ENCODE results near the gene SBF1. TPM values are rescaled to one million over a fixed set of nuclear protein-coding genes. Genes with fewer than 3 reads are reported as not detected.

SBF1 gene
- total and polyA plus RNA-seq, 2 of the 13 experiments (the other 11 are each of a cell fraction or from before 2014, with no cell fraction given), result 31.7 to 40.9 TPM

GRCh38 chr22:50396751-50397370 lies 78.0 kb downstream of the SBF1 start (continued):
- TF ChIP-seq ZNF138 (CRISPR knock-in tag; IDR thresholded peaks at IDR 0.05; ENCODE audit: low read depth) (no peak), YEATS4 (CRISPR knock-in tag; IDR thresholded peaks at IDR 0.05; ENCODE audit: borderline replicate concordance) (peak; percentile 60; the same call in 1 of the 2 replicates), ZNF281 (CRISPR knock-in tag; IDR thresholded peaks at IDR 0.05; ENCODE audit: borderline replicate concordance) (peak; percentile 82), SETDB1 (CRISPR knock-in tag; IDR thresholded peaks at IDR 0.05; ENCODE audit: borderline replicate concordance) (no peak), ZNF143 (CRISPR knock-in tag; IDR thresholded peaks at IDR 0.05) (no peak), MEF2D (CRISPR knock-in tag; IDR thresholded peaks at IDR 0.05) (peak; percentile 94), SMARCE1 (IDR thresholded peaks at IDR 0.05; ENCODE audit: borderline replicate concordance) (no peak), IRF2 (CRISPR knock-in tag; IDR thresholded peaks at IDR 0.05) (peak; percentile 83), THAP7 (CRISPR knock-in tag; IDR thresholded peaks at IDR 0.05) (no peak), KDM6A (CRISPR knock-in tag; IDR thresholded peaks at IDR 0.05; ENCODE audit: low read depth) (peak; percentile 95), ZBTB2 (CRISPR knock-in tag; IDR thresholded peaks at IDR 0.05; ENCODE audit: low read depth) (no peak), PRDM10 (CRISPR knock-in tag; IDR thresholded peaks at IDR 0.05; ENCODE audit: low read depth) (peak; percentile 57; the same call in 1 of the 2 replicates), HCFC1 (IDR thresholded peaks at IDR 0.05; ENCODE audit: low read depth, low read length) (no peak), HOXA9 (CRISPR knock-in tag; IDR thresholded peaks at IDR 0.05; ENCODE audit: borderline replicate concordance) (no peak), XBP1 (CRISPR knock-in tag; IDR thresholded peaks at IDR 0.05) (no peak), SKIL (CRISPR knock-in tag; IDR thresholded peaks at IDR 0.05; ENCODE audit: borderline replicate concordance) (peak; percentile 65; the same call in 1 of the 2 replicates), SMARCC2 (IDR thresholded peaks at IDR 0.05) (no peak), RFXANK (CRISPR knock-in tag; IDR thresholded peaks at IDR 0.05) (no peak), ZSCAN9 (CRISPR knock-in tag; IDR thresholded peaks at IDR 0.05; ENCODE audit: borderline replicate concordance) (no peak), SNAI1 (CRISPR knock-in tag; IDR thresholded peaks at IDR 0.05; ENCODE audit: borderline replicate concordance) (0 out of 2 replicates have a peak, but pooled peaks have one; percentile 30)

Measured in HepG2 (cell line).